ENCODE measurements around the gene CDC42BPG. TPM values are rescaled to one million over a fixed set of nuclear protein-coding genes. Genes with fewer than 3 reads are reported as not detected.
"Not testable (repeated sequence)": the region's sequence is repeated elsewhere in the genome, so short reads cannot be mapped to it uniquely, and the experiment has no call there.

CDC42BPG gene
- total and polyA plus RNA-seq, 3 donors from 2014 or later: 5.3 to 9.2 (median 7.6) TPM

DNA sequence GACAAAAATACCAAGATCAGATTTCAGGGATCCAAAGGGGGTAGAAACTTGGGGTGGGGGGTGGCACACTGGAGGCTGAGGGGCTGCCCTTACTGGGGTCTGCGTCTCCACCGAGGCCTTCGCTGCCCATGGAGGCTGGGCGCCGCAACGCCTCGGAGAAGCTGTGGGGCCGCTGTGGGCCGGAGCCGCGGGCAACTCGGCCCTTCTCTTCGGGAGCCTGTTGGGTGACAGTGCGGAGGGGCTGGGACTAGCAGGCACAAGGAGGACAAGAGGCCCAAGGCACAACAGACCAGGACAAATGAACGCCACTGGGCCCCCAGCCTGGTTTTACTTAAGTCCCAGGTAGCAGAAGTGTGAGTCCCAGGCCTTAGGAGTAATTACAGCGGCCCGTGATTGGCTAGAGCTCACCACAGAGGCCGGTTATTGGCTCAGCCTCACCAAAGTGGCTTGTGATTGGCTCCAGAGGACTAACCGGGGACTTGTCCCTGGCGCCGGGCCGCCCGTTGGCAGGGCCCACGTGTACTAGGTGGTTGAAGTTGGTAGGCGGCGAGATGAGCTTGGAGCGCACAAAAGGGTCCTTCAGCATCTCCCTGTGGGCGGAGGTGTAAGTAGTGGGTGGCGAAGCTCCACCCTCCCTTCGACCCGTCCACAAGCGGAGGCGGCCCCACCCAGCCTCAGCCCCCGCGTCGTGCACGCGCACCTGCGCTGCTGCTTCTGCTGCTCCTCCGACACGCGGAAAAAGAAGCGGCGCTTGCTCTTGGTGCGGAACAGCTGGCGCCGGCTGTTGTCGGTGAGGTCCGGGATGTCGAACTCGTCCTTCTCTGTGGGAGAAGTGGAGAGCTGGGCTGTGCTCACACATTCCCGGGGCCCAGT, 17.6 kb downstream of the CDC42BPG start:
- intact Hi-C loops (cut with DNase I; ENCODE audit: low total_unique reads): no loop called here
- no peaks in the 10 kb centered on the region for H3K27me3 ChIP-seq
- H3K4me3 ChIP-seq: peak overlapping the region in 1 of 2 donors; percentile 40
- TF ChIP-seq, protein P1, sequence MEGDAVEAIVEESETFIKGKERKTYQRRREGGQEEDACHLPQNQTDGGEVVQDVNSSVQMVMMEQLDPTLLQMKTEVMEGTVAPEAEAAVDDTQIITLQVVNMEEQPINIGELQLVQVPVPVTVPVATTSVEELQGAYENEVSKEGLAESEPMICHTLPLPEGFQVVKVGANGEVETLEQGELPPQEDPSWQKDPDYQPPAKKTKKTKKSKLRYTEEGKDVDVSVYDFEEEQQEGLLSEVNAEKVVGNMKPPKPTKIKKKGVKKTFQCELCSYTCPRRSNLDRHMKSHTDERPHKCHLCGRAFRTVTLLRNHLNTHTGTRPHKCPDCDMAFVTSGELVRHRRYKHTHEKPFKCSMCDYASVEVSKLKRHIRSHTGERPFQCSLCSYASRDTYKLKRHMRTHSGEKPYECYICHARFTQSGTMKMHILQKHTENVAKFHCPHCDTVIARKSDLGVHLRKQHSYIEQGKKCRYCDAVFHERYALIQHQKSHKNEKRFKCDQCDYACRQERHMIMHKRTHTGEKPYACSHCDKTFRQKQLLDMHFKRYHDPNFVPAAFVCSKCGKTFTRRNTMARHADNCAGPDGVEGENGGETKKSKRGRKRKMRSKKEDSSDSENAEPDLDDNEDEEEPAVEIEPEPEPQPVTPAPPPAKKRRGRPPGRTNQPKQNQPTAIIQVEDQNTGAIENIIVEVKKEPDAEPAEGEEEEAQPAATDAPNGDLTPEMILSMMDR (IDR thresholded peaks at IDR 0.05): no peak
- no peak for TF ChIP-seq POLR2A (IDR thresholded peaks at IDR 0.05)
- peak; percentile 65 for DNase-seq
- WGBS, 2 donors: 74 to 76% methylated on average over 23 to 52 of the region's 52 CpGs
- no peak overlapping the region for H3K27ac ChIP-seq
- H3K36me3 ChIP-seq (ENCODE audit: low read depth, missing control alignments): no peaks in the 10 kb centered on the region
- H3K9me3 ChIP-seq: no peaks in the 10 kb centered on the region
- H3K4me1 ChIP-seq: no peaks in the 10 kb centered on the region

DNA sequence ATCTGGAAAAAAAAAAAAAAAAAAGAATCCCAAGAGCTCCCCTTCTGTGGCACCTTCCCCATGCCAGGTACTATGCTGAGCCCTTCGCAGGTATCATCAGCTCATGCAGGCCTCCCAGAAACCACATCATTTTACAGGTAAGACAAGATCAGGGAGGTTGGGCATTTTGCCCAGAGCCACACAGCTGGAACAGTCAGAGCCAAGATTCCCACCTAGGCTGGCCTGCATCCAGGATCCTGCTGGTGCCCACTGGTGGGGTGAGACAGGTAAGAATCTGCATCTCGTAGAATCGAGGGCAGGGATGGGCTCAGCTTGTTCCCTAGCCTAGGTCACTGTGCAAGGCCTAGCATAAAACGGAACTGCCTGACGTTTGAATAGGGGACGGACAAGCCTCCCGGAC, 18.4 kb downstream of the CDC42BPG start:
- TF ChIP-seq POLR2A (IDR thresholded peaks at IDR 0.05): no peak
- TF ChIP-seq, protein P1 (IDR thresholded peaks at IDR 0.05): no peak
- H3K4me1 ChIP-seq: no peaks in the 10 kb centered on the region
- no peaks in the 10 kb centered on the region for H3K27me3 ChIP-seq
- no peaks in the 10 kb centered on the region for H3K36me3 ChIP-seq (ENCODE audit: low read depth, missing control alignments)
- 74 to 86% methylated on average over 7 of the region's 7 CpGs for WGBS, 2 donors
- H3K9me3 ChIP-seq: no peaks in the 10 kb centered on the region
- intact Hi-C loops (cut with DNase I; ENCODE audit: low total_unique reads): no loop called here
- no peak for DNase-seq
- H3K27ac ChIP-seq: no peak overlapping the region
- H3K4me3 ChIP-seq: peak overlapping the region in 1 of 2 donors; percentile 40

DNA sequence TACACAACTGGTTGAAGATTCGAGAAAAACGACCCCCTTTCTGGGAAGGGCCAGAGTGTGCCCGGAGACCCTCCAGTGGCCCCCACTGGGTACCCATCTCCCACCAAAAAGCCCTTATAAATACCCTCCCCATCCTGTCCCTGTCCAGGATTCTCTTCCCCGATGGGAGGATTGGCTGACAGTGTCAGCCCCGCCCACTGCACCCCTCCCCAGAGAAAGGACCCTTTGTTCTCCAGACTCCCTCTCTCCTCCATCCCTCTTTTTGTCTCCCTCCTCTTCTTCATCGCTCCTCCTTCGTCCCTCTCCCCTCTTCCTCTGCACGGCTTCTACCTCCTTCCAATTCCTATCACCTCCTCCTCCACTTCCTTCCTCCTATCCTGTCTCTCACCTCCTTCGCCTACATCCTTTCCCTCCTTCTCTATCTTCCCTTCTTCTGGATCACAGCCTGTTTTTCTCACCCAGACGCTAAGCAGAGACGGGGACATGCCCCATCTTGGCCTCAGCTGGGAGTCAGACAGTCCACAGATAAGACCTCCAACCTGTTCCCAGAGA, 20.8 kb downstream of the CDC42BPG start:
- intact Hi-C loops (cut with DNase I; ENCODE audit: low total_unique reads): no loop called here
- Histone ChIP-seq H3K36me3 (ENCODE audit: low read depth, missing control alignments) (no peaks in the 10 kb centered on the region), H3K27me3 (no peaks in the 10 kb centered on the region), H3K4me3 (no peak overlapping the region), H3K9me3 (no peaks in the 10 kb centered on the region), H3K4me1 (no peaks in the 10 kb centered on the region), H3K27ac (no peak overlapping the region)
- TF ChIP-seq POLR2A (IDR thresholded peaks at IDR 0.05): no peak
- TF ChIP-seq, protein P1 (IDR thresholded peaks at IDR 0.05): no peak
- no peak for DNase-seq
- WGBS, 2 donors: 70 to 75% methylated on average over 11 of the region's 11 CpGs

DNA sequence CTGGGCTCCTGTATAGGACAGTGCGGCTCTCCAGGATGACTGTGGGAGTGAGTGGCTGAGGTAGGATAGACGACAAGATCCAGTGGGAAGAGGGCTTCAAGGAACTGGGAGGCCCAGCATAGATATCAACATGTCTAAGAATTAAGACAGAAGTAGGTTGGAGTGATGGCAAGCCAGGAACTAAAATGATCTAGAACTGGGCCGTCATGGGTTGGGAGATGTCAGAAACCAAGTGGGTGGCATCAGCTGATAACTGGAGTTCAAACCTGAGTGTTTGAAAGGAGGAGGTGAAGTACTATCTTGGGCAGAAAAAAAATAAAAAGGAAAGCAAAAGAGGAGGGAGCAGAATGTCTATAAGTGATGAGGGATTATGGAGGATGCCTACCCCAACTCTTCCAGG, 27.0 kb downstream of the CDC42BPG start:
- Histone ChIP-seq H3K9me3 (no peaks in the 10 kb centered on the region), H3K4me1 (no peaks in the 10 kb centered on the region), H3K27ac (no peak overlapping the region), H3K27me3 (no peaks in the 10 kb centered on the region), H3K4me3 (no peak overlapping the region), H3K36me3 (ENCODE audit: low read depth, missing control alignments) (no peaks in the 10 kb centered on the region)
- TF ChIP-seq POLR2A (IDR thresholded peaks at IDR 0.05): no peak
- TF ChIP-seq, protein P1 (IDR thresholded peaks at IDR 0.05): no peak
- DNase-seq: no peak
- intact Hi-C loops (cut with DNase I; ENCODE audit: low total_unique reads): no loop called here
- WGBS, 2 donors: 79% methylated on average over 3 of the region's 3 CpGs

DNA sequence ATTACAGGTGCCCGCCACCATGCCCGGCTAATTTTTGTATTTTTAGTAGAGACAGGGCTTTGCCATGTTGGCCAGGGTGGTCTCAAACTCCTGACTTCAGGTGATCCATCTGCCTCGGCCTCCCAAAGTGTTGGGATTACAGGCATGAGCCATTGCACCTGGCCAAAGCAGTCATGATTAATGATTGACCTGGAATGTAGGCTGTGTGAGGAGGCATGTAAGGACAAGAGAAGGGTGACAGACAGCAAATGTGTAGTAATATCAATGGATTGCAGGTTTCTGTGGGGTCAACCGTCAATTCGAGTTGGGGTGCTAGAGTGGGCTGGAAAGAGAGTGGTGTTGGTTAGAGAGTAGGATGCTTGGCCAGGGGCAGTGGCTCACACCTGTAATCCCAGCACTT, 29.0 kb downstream of the CDC42BPG start:
- H3K27me3 ChIP-seq; intact Hi-C loops (cut with DNase I; ENCODE audit: low total_unique reads); H3K9me3 ChIP-seq; H3K36me3 ChIP-seq (ENCODE audit: low read depth, missing control alignments); H3K4me1 ChIP-seq; H3K4me3 ChIP-seq; DNase-seq; H3K27ac ChIP-seq: not testable (repeated sequence)
- WGBS, 2 donors: 94% methylated on average over 5 of the region's 5 CpGs
